Neuron (in vitro differentiated cells): Measurements from ENCODE around the gene ZNF593OS.

Experiments used
- H2AFZ ChIP-seq: one replicate; pipeline ENCODE4 v1.6.1; 2013; ENCODE audit warnings: low read depth, mild to moderate bottlenecking, inconsistent platforms, low read length, moderate library complexity
- H3K27me3 ChIP-seq: one replicate; pipeline ENCODE4 v1.6.1; 2013; ENCODE audit warnings: low read length; ENCODE audit not compliant: insufficient read depth
- H3K36me3 ChIP-seq: one replicate; pipeline ENCODE4 v1.6.1; 2013; ENCODE audit warnings: low read length; ENCODE audit not compliant: insufficient read depth
- H3K4me1 ChIP-seq: one replicate; pipeline ENCODE4 v1.6.1; 2013; ENCODE audit warnings: low read length; ENCODE audit not compliant: insufficient read depth
- H3K4me3 ChIP-seq: 2 replicates; pipeline ENCODE4 v1.5.1; 2013; ENCODE audit warnings: mild to moderate bottlenecking, low read length, moderate library complexity
- H3K9me3 ChIP-seq: one replicate; pipeline ENCODE4 v1.6.1; 2013; ENCODE audit warnings: low read length

Gene ZNF593OS

DNA sequence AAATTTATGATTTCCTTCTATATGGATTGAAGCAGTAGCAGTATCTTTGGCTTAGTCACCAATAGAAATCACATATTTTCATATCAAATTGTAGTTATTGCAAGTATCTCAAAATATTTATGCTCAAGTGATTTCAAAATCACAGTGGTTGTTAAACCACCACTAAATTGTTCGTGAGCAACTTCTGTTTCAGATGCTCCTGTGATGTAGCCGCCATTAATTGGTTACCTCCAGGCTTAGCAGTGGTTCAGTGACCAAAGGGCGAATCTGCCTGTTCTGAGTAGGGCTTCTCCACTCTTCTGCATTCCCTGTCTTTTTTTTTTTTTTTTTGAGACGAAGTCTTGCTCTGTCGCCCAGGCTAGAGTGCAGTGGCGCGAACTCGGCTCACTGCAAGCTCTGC lies 3.7 kb upstream of the ZNF593OS start:
- no peaks in the 10 kb centered on the region for H3K9me3 ChIP-seq
- no peak overlapping the region for H3K4me3 ChIP-seq
- peaks cover 3% of the 10 kb centered on the region for H3K36me3 ChIP-seq
- peaks cover 10% of the 10 kb centered on the region for H3K4me1 ChIP-seq
- H2AFZ ChIP-seq = no peak overlapping the region
- H3K27me3 ChIP-seq = no peaks in the 10 kb centered on the region

DNA sequence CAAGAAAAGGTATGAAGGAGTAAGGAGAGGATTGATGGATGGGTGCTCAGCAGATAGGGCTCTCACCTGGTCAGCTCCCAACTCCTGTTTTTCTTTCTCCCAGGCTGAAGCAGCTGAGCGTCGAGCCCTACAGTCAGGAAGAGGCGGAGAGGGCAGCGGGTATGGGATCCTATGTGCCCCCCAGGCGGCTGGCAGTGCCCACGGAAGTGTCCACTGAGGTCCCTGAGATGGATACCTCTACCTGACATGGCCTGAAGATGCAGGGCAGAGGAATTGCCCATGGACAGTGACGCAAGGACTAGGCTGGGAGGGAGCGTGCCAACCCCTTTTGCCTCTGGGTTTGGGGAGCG lies 1.2 kb downstream of the ZNF593OS start:
- peaks cover 2% of the 10 kb centered on the region for H3K27me3 ChIP-seq
- H3K9me3 ChIP-seq = no peaks in the 10 kb centered on the region
- H3K36me3 ChIP-seq = peaks cover 3% of the 10 kb centered on the region
- H2AFZ ChIP-seq = peak overlapping the region; percentile 76
- peaks cover 30% of the 10 kb centered on the region for H3K4me1 ChIP-seq
- H3K4me3 ChIP-seq = peak overlapping the region; percentile 64

DNA sequence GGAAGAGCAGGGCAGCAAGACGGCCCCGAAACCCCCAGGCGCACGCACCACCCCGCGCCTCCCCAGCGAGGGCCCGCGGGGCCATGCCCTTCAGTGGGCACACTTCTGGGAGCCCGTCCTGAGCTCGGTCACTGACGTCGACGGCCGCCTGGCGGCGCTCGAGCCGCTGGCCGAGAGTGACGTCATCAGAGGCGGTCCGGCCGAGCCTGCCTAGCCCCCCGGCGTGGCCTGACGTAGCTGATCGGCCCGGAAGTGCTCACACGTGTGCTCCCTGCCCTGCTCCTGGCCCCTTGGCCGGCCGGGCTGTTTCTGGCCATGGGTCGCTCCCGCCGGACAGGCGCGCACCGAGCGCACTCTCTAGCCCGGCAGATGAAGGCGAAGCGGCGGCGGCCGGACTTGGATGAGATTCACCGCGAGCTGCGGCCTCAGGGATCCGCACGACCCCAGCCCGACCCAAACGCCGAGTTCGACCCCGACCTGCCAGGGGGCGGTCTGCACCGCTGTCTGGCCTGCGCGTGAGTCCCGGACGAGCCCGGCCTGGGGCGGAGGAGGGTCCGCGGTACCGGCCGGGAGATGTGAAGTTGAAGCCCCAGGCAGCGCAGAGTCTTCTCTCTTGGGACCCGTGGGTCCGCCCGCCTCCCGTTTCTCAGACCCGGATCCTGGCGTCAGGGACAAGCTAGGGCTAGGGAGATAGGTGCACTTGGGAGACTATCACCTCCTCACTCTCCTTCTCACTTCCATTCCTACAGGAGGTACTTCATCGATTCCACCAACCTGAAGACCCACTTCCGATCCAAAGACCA lies 1.8 kb downstream of the ZNF593OS start, which contains the start of gene ZNF593:
TSS of gene ZNF593 (plus strand) at position 240 of the 803 bp plus-strand sequence. CDS start at position 316, 76 bp downstream.
- Histone ChIP-seq H2AFZ (peak within 1 kb of the TSS; percentile 76), H3K4me3 (peak within 1 kb of the TSS; percentile 64), H3K4me1 (peaks cover 30% of the 10 kb centered on the region), H3K36me3 (peaks cover 3% of the 10 kb centered on the region), H3K9me3 (no peaks in the 10 kb centered on the region), H3K27me3 (peaks cover 2% of the 10 kb centered on the region)

DNA sequence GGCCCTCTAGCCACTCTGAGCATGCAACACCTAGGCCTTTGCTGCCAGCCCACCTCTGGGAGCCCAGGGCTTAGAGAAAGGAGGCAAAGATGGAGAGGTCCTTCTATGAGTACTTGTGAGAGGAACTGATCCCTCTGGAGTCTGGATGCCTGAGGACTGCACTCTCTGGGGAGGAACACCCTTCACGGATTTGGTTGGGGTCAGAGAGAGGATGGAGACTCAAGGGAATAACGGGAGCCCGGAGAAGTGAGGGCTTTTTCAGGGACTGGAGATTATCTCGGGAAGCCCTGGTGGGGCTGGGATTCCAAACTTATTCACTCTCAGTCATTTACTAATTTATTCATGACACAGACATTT lies 2.5 kb downstream of the ZNF593OS start:
- Histone ChIP-seq H3K27me3 (peaks cover 2% of the 10 kb centered on the region), H2AFZ (peak overlapping the region; percentile 76), H3K4me1 (peaks cover 30% of the 10 kb centered on the region), H3K36me3 (peaks cover 3% of the 10 kb centered on the region), H3K9me3 (no peaks in the 10 kb centered on the region), H3K4me3 (peak overlapping the region; percentile 64)

DNA sequence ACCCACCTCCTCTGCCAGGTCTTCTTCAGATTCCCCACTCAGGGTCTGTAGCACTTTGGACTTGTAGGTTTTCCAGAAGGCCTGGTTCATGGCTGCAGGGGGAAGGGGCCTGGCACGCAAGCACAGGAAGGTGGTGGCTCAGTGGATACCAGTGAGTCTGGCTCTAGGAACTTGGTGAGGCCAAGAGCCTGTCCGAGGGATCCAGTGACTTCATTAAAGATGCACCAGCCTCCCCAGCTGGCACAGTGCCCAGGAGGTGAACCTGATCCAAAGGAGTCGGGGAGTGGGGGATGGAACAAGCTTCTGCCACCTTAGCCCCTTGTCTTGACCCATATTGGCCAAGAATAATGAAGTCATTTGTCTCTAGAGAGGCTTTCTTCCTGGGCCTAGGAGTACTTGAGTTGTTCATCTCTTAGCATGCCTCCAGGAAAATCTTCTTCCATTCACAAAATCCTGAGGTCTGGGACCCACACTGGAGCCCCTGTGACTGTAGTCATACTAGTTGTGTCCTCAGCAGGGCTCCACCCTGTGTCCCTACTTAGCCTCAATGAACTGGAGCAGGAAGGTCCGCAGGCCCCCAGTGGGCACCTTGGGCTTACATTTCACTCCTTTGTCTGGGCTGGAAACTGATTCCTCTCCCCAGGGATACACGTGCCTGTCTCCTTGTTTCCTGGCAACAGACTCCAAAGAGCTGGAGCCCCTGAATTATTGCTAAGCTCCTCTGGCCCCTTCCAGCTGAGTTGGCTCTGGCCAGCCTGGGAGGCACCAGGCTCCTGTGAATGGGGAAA lies 3.0 kb downstream of the ZNF593OS start, which contains the start of gene C1orf232:
TSS of gene C1orf232 (minus strand) at position 554 of the 788 bp plus-strand sequence. CDS start at position 90, 464 bp downstream.
- Histone ChIP-seq H3K9me3 (no peaks in the 10 kb centered on the region), H3K4me3 (peak within 1 kb of the TSS; percentile 64), H3K4me1 (peaks cover 30% of the 10 kb centered on the region), H2AFZ (peak within 1 kb of the TSS; percentile 76), H3K36me3 (no peaks in the 10 kb centered on the region), H3K27me3 (peaks cover 2% of the 10 kb centered on the region)

DNA sequence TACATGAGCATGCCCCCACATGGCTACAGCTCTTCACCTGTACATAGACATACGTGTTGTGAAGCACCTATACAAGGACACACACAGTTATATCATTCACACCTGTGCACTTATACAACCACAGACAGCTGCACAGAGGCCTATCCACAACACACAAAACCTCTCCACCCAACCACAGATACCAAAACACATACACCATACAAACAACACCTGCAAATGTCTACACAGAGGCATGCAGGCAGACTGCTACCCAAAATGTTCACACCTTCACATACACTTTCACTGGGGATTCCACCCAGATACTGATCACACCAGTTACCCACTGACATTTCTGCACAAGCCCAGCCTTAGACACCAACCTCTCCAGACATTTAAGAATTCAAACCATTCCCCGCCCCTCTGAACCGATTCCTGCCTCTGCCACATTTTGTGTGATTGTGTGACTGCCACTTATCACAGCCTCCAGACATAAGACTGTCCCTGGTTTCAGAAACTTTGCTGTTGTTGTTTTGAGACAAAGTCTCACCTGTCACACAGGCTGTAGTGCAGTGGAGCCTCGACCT lies 4.8 kb downstream of the ZNF593OS start:
- no peaks in the 10 kb centered on the region for H3K9me3 ChIP-seq
- no peak overlapping the region for H2AFZ ChIP-seq
- no peaks in the 10 kb centered on the region for H3K36me3 ChIP-seq
- H3K27me3 ChIP-seq = peaks cover 2% of the 10 kb centered on the region
- H3K4me1 ChIP-seq = peaks cover 30% of the 10 kb centered on the region
- H3K4me3 ChIP-seq = no peak overlapping the region

DNA sequence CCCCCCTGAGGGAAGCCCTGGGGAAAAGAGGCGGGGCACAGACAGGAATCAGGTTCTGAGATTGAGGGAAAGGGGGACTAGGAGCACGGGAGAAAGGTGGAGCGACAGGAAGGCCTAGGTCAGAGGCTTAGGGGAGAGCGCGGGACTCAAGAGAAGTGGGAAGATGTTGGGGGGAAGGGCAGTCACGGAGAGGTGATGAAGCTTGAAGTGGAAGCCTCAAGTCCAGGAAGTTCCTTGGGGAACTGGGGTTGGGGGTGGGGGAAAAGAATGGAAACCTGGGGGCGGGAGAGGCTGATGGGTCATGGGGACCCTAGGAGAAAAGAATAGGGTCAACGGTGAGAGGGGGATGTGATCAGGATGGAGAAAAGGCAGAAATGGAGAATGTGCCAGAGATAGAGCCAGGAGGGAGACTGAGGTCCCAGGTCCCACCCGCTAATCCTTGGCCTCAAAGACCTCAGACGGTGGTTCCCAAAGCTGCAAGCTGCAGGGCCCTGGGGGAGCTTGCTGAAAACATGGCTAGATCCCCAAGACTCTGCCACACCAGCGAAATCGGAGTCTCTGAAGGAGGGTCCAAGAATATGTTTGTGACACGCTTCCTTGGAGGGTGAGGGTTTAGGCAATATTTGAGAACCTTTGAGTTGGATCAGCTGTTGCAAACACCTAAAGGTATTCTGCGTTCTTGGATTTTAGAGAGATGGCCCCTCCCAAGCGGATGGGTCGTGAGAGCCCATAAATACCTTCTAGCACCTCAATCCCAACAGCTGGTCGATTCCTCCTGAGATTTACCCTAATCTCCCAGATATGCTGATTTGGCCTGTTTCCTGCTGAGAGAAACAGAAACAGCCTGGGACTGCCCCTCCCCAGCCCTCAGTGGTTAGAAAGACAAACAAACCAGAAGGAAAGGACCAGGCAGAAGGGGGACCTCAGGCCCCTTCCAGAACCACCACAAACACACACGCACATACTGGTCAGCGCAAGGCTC lies 6.5 kb downstream of the ZNF593OS start:
- Histone ChIP-seq H3K36me3 (no peaks in the 10 kb centered on the region), H2AFZ (no peak overlapping the region), H3K4me1 (peaks cover 18% of the 10 kb centered on the region), H3K4me3 (no peak overlapping the region), H3K27me3 (peaks cover 2% of the 10 kb centered on the region), H3K9me3 (no peaks in the 10 kb centered on the region)

DNA sequence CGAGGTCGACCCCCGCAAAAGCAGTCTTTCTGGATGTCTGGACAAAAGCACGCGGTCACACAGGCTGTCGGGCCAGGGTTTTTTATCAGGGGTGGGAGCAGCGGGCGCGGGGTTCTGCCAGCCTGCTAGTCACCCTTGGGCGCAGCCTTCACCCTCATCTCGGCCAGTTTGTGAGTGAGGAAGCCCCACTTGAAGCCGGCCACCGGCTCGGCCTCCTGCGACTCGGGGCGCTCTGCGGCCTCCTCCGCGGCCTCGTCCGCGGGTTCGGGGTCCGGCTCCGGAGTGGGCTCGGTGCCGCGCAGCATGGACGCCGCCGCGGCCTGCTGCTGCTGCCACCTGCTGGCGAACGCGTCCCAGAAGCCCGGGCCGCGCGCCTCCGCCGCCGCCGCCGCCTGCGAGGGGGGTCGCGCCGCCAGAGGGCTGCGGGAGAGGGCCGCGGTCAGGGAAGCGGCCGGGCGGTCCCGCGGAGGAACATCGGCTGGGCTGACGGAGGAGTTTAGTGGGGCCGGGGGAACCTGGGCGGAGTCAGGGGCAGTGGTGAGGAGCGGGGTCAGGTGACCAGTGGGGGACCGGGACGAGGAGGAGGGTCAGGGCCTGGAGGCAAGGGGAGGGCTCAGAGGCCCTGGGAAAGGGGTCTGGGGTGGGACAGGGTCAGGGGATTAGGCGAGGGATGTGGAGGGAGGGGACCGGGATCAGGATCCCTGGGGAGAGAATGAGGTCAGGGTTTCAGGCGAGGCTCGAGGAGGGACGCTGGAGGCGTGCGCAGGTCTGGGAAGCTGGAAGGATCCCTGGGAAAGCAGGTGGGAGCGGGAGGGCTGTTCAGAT lies 7.4 kb downstream of the ZNF593OS start:
- peaks cover 19% of the 10 kb centered on the region for H3K4me1 ChIP-seq
- peaks cover 2% of the 10 kb centered on the region for H3K27me3 ChIP-seq

DNA sequence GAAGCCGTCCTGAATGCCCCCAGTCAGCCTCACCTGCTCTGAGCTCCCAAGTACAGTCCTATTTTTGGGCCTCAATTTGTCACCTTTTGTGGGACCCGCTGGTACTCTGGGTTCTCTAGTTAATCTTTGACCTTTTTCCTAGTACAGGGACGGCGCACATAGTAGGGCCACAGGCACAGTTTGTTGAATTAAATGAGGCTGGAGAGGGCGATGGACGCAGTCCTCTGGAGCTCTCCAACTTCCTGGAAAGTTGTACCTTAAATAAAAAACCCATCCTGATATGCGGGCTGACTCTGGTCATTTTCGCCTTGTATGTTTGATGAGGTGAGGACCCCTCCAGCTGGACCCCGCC lies 8.0 kb downstream of the ZNF593OS start:
- Histone ChIP-seq H2AFZ (no peak overlapping the region), H3K9me3 (no peaks in the 10 kb centered on the region), H3K27me3 (peaks cover 2% of the 10 kb centered on the region), H3K36me3 (no peaks in the 10 kb centered on the region), H3K4me1 (peaks cover 19% of the 10 kb centered on the region), H3K4me3 (no peak overlapping the region)

More for the DNA sequence above, 7.4 kb downstream of the ZNF593OS start:
- H3K9me3 ChIP-seq = no peaks in the 10 kb centered on the region
- peak overlapping the region; percentile 14 for H3K4me3 ChIP-seq
- H3K36me3 ChIP-seq = no peaks in the 10 kb centered on the region
- H2AFZ ChIP-seq = no peak overlapping the region

DNA sequence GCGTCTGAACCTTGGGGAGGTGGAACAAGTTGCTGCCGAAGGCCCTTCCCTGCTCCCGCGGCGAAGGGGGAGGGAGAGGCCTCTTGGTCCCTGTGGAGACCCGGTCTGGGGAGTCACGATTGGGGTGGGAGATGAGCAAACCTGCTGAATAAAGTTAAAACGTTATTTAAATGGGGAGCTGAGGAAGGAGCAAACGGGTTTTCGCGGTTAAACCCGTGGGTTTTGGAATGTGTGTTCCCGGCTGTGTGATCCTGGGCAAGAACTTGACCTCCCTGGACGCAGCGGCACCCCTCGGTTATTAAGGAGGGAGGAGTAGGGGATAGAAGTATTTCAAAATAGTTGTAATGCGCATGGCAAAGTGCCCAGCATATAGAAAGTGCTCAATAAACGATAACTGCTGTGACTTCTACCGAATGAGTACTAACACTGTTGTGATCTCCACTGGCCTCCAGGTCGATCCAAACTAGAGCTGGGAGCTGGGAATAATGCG lies 9.4 kb downstream of the ZNF593OS start:
- no peak overlapping the region for H2AFZ ChIP-seq
- H3K9me3 ChIP-seq = no peaks in the 10 kb centered on the region
- H3K27me3 ChIP-seq = peaks cover 5% of the 10 kb centered on the region
- peaks cover 20% of the 10 kb centered on the region for H3K4me1 ChIP-seq
- H3K4me3 ChIP-seq = no peak overlapping the region
- no peaks in the 10 kb centered on the region for H3K36me3 ChIP-seq

DNA sequence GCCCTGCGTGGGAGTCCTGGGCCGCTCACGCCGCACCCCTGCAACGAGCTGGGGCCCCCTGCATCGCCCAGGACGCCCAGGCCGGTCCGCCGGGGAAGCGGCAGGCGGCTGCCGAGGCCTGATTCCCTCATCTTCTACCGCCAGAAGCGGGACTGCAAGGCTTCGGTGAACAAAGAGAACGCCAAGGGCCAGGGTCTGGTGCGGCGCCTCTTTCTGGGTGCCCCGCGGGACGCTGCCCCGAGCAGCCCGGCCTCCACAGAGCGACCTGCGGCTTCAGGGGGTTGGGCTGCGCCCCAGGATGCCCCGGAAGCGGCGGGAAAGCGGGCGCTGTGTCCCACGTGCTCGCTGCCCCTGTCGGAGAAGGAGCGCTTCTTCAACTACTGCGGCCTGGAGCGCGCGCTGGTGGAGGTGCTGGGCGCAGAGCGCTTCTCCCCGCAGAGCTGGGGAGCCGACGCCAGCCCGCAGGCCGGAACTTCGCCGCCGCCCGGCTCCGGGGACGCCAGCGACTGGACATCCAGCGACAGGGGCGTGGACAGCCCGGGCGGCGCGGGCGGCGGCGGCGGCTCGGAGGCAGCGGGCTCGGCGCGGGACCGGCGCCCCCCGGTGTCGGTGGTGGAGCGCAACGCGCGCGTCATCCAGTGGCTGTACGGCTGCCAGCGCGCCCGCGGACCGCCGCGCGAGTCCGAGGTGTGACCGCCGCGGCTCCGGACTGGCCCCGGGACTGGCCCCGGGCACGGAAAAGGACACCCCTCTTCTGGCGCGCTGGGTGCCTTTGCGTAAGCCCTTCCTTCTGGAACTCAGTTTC lies 10.0 kb downstream of the ZNF593OS start:
- H3K9me3 ChIP-seq = no peaks in the 10 kb centered on the region
- H3K4me3 ChIP-seq = no peak overlapping the region
- peaks cover 21% of the 10 kb centered on the region for H3K4me1 ChIP-seq

More for the DNA sequence above, 10.0 kb downstream of the ZNF593OS start:
- peaks cover 5% of the 10 kb centered on the region for H3K27me3 ChIP-seq
- H2AFZ ChIP-seq = no peak overlapping the region
- no peaks in the 10 kb centered on the region for H3K36me3 ChIP-seq
